Neural crest cell (in vitro differentiated cells): ENCODE results near the gene MT1F. TPM values are rescaled to one million over a fixed set of nuclear protein-coding genes. Genes with fewer than 3 reads are reported as not detected.
A peak's percentile ranks its signal among the peaks of the same experiment; 100 is the strongest.

Source experiments
- DNase-seq: peaks from one replicate; pipeline ENCODE4 v3.0.0; 2021; ENCODE audit warnings: low read depth, mixed read lengths, low spot score
- H3K27ac Mint-ChIP-seq: one replicate; pipeline ENCODE4 v1.8.0; 2021; ENCODE audit warnings: mild to moderate bottlenecking, mixed read lengths; ENCODE audit not compliant: unreplicated experiment
- H3K27me3 Mint-ChIP-seq: 2 replicates; pipeline ENCODE4 v1.8.0; 2021; ENCODE audit warnings: low read depth, mild to moderate bottlenecking, mixed read lengths
- H3K36me3 Mint-ChIP-seq: 2 replicates; pipeline ENCODE4 v1.8.0; 2021; ENCODE audit warnings: low read depth, mild to moderate bottlenecking, mixed read lengths
- H3K4me1 Mint-ChIP-seq: 2 replicates; pipeline ENCODE4 v1.8.0; 2021; ENCODE audit warnings: mixed read lengths
- H3K4me3 Mint-ChIP-seq: one replicate; pipeline ENCODE4 v1.8.0; 2021; ENCODE audit warnings: mild to moderate bottlenecking, mixed read lengths
- H3K9me3 Mint-ChIP-seq: 2 replicates; pipeline ENCODE4 v1.8.0; 2021; ENCODE audit warnings: mixed read lengths
- CTCF ChIP-seq: fragments of 200-600 bp; sonication (generic); conservative IDR thresholded peaks from 2 replicates; pipeline ENCODE4 v1.5.0; 2021; ENCODE audit warnings: antibody characterized with exemption, mild to moderate bottlenecking
- total RNA-seq: library from RNA; stranded (reverse); gene quantifications from 2 replicates; pipeline ENCODE4 v1.2.1, GENCODE V29; 2021

Gene MT1F
- total RNA-seq, 1 donor from 2014 or later, result 1.5 TPM

- Mint-ChIP-seq H3K36me3 (no peaks in the 10 kb centered on the region), H3K9me3 (peaks cover 4% of the 10 kb centered on the region), H3K27ac (no peak overlapping the region), H3K4me3 (peak overlapping the region; percentile 89), H3K27me3 (peaks cover 8% of the 10 kb centered on the region), H3K4me1 (peaks cover 14% of the 10 kb centered on the region)
- no peak for TF ChIP-seq CTCF
- DNase-seq, result no peak
Measured at GRCh38 chr16:56682703-56683397, 25.1 kb downstream of the MT1F start.

DNA sequence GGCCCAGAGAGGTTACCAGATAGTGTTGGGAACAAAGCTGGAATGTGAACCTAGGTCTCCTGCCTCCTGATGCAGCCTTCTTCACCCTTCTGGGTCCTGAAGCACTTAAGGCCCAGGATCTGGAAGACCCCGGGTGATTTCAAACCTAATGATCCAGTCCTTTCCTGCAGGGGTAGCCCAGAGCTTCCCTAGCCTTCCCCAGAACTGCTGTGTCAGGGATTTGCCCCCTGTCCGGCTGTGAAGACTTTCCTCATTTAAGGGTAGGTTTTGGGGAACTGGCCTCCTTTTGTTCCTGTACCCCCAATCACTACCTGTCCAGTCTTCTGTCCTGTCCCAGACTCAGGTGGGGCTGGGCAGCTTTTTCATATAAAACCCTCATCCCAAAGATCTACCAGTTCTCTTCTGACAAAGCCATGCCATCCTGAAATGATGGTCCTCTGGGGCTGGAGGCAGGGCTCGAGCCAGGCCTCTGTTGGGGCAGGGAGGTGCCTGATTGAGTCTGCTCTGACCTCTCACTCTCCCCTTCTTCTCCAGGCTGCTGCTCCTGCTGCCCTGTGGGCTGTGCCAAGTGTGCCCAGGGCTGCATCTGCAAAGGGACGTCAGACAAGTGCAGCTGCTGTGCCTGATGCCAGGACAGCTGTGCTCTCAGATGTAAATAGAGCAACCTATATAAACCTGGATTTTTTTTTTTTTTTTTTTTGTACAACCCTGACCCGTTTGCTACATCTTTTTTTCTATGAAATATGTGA, 25.8 kb downstream of the MT1F start:
- Mint-ChIP-seq H3K36me3 (no peaks in the 10 kb centered on the region), H3K9me3 (peaks cover 5% of the 10 kb centered on the region), H3K27ac (no peak overlapping the region), H3K4me1 (peaks cover 14% of the 10 kb centered on the region), H3K27me3 (peaks cover 6% of the 10 kb centered on the region), H3K4me3 (peak overlapping the region; percentile 54)
- TF ChIP-seq CTCF, result no peak
- DNase-seq, result no peak

DNA sequence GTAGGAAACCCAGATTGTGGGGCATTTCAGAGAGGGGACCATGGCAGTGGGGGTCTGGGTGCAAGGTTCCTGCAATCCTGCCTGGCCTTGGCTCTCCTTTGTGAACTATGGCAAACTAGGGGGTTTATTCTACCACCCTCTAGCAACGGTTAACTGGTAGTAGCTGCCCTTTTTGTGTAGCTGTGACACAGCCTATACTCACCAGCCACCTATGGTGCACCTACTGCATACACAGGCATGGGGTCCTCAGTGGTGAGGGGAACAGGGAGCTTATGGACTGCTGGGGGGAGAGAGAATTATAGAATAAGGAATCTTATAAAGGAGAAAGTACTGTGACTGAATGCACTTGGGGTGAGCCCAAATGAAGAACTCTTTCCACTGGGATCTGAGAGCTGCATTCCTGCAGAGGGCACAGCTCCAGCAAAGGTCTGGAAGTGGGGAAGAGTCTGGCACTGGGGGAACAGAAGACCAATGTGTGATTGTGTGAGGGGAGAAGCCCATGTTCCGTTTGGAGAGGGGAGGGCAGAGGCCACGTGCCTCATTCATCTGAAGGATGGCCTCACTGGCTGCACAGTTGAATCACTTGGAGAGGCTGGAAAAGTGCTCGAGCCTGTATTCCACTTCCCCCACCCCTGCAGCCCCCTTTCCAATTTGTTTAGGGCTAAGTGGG, 26.6 kb downstream of the MT1F start:
- Mint-ChIP-seq H3K4me3 (peak overlapping the region; percentile 54), H3K27me3 (peaks cover 6% of the 10 kb centered on the region), H3K4me1 (peaks cover 17% of the 10 kb centered on the region), H3K27ac (no peak overlapping the region), H3K9me3 (peaks cover 5% of the 10 kb centered on the region), H3K36me3 (no peaks in the 10 kb centered on the region)
- DNase-seq, result no peak
- no peak for TF ChIP-seq CTCF

- H3K36me3 Mint-ChIP-seq, result no peaks in the 10 kb centered on the region
- DNase-seq, result no peak
- peaks cover 5% of the 10 kb centered on the region for H3K9me3 Mint-ChIP-seq
- H3K4me1 Mint-ChIP-seq, result peaks cover 17% of the 10 kb centered on the region
- no peak overlapping the region for H3K27ac Mint-ChIP-seq
- TF ChIP-seq CTCF, result no peak
- H3K27me3 Mint-ChIP-seq, result peaks cover 6% of the 10 kb centered on the region
- H3K4me3 Mint-ChIP-seq, result no peak overlapping the region
Measured at GRCh38 chr16:56684926-56685590, 27.3 kb downstream of the MT1F start.

DNA sequence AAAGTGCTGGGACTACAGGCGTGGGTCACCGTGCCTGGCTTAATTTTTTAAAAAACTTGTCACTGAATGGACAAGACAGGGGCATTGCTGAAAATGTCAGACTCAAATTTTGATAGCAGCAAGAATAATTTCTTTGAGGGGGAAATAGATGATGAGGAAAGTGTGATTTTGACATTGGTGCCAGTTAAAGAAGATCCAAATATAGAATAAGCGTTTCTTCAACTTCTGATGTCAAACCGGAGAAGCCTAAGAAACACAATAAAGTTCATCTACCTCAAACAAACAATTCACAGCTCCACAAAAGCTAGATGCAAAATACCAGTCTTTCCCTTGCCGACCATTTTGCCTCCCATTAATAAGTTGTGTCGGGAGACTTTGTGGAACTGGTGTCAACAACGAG, 29.0 kb downstream of the MT1F start:
- DNase-seq, result no peak
- H3K27ac Mint-ChIP-seq, result no peak overlapping the region
- H3K4me1 Mint-ChIP-seq, result peaks cover 6% of the 10 kb centered on the region
- TF ChIP-seq CTCF, result no peak
- no peak overlapping the region for H3K4me3 Mint-ChIP-seq
- H3K36me3 Mint-ChIP-seq, result no peaks in the 10 kb centered on the region
- peaks cover 8% of the 10 kb centered on the region for H3K9me3 Mint-ChIP-seq
- H3K27me3 Mint-ChIP-seq, result peaks cover 10% of the 10 kb centered on the region
